ENCODE measurements around the gene IZUMO1.
A peak's percentile ranks its signal among the peaks of the same experiment; 100 is the strongest.

GRCh38 chr19:48795055-48795684 is 48.5 kb upstream of the IZUMO1 start:
- TF ChIP-seq CTCF (IDR thresholded peaks at IDR 0.05) (peak; percentile 88 to 100 (median 98)), POLR2A (IDR thresholded peaks at IDR 0.05) (peak in 1 of 2 donors; percentile 31)
